HG02642 (cell line): ENCODE measurements around the gene PLIN5.

Source experiments
- ATAC-seq: cut with Tn5 transposase; IDR thresholded peaks from one replicate; pipeline ENCODE4 v1.9.1; 2021; ENCODE audit warnings: mild to moderate bottlenecking; ENCODE audit not compliant: unreplicated experiment, poor library complexity

Gene PLIN5

GRCh38 chr19:4508698-4509097 is 26.3 kb downstream of the PLIN5 start:
- ATAC-seq, result no peak

- ATAC-seq, result no peak
Observed at GRCh38 chr19:4507804-4508203, 27.2 kb downstream of the PLIN5 start.

GRCh38 chr19:4507150-4507452 is 27.9 kb downstream of the PLIN5 start:
- no peak for ATAC-seq

- ATAC-seq, result no peak
Observed at GRCh38 chr19:4506449-4507149, 28.4 kb downstream of the PLIN5 start.

- no peak for ATAC-seq
Observed at GRCh38 chr19:4505570-4506448, 29.2 kb downstream of the PLIN5 start.

GRCh38 chr19:4504891-4505569 is 30.0 kb downstream of the PLIN5 start:
- ATAC-seq, result no peak

- no peak for ATAC-seq
Observed at GRCh38 chr19:4504297-4504701, 30.7 kb downstream of the PLIN5 start.

- no peak for ATAC-seq
Observed at GRCh38 chr19:4503825-4504170, 31.2 kb downstream of the PLIN5 start.

GRCh38 chr19:4503132-4503824 is 31.7 kb downstream of the PLIN5 start:
- ATAC-seq, result no peak

GRCh38 chr19:4502282-4503131 is 32.5 kb downstream of the PLIN5 start:
- ATAC-seq, result no peak

- ATAC-seq, result no peak
Observed at GRCh38 chr19:4501691-4502090, 33.3 kb downstream of the PLIN5 start.

GRCh38 chr19:4500841-4501591 is 34.0 kb downstream of the PLIN5 start:
- no peak for ATAC-seq

- no peak for ATAC-seq
Observed at GRCh38 chr19:4499855-4500254, 35.2 kb downstream of the PLIN5 start.

GRCh38 chr19:4499318-4499717 is 35.7 kb downstream of the PLIN5 start:
- ATAC-seq, result no peak

GRCh38 chr19:4498694-4499093 is 36.3 kb downstream of the PLIN5 start:
- no peak for ATAC-seq

GRCh38 chr19:4497770-4498389 is 37.1 kb downstream of the PLIN5 start:
- no peak for ATAC-seq

GRCh38 chr19:4496304-4496703 is 38.7 kb downstream of the PLIN5 start:
- no peak for ATAC-seq

GRCh38 chr19:4495471-4495870 is 39.6 kb downstream of the PLIN5 start:
- ATAC-seq, result no peak

GRCh38 chr19:4494691-4495064 is 40.3 kb downstream of the PLIN5 start:
- no peak for ATAC-seq
